ENCODE results near the gene MRPL36. TPM values are rescaled to one million over a fixed set of nuclear protein-coding genes. Genes with fewer than 3 reads are reported as not detected.

Gene MRPL36
- total RNA-seq, 4 donors from 2014 or later: 37.7 to 63.4 (median 46.7) TPM

DNA sequence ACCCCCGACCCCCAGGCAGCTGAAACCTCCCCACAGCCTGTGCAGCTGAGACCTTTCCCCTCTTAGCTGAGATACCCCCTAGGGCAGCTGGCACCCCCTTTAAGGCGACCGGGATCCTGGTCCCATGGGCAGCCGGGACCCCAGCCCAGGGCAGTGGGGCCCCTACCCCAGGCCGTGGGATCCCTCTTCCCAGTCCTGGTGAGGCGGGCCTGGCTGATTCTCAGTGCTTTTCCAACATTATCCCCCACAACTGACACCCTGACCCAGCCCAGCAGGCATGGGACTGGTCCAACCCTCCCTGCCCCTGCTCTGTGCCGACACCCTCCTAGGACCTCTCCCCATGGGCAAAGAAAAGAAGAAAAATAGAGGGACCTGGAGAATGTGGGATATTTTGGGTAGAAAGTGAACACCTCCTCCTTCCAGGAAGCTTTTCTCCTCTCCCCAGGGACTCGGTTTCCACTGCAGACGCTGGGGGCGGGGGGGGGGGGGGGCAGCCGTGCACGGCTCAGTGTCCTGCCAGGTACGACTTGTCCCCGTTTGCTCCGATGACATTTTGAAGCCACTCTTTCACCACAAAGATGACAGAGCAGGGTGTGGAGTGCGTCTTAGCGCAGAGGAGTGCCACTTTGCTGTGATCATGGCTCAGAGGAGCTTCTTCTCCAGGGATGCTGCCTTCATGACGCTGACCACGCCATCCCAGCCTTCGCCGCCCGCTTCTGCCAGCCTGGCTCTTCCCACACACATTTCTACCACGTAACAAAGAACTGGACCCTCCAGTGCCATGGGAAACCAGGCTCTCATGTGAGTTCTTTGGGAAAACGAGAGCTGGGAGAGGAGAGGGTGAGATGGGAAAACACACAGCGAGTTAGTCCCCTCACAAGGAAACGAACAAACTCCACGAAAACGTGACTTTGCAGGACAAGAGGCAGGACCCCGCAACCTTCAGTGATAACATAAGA lies 47.5 kb downstream of the MRPL36 start:
- Histone ChIP-seq H3K4me1 (no peaks in the 10 kb centered on the region), H3K9me3 (no peaks in the 10 kb centered on the region), H3K4me3 (no peak overlapping the region), H3K27ac (no peak overlapping the region), H3K36me3 (no peaks in the 10 kb centered on the region), H3K27me3 (peaks cover 64% of the 10 kb centered on the region)
- ATAC-seq: no peak
- 58 to 78% methylated on average over 6 to 7 of the region's 29 CpGs for WGBS, 2 donors (ENCODE audit: low coverage in 1 of 2)
- TF ChIP-seq POLR2AphosphoS5 (IDR thresholded peaks at IDR 0.05) (no peak), EP300 (IDR thresholded peaks at IDR 0.05) (no peak), POLR2A (IDR thresholded peaks at IDR 0.05) (no peak)
- TF ChIP-seq, protein P1, sequence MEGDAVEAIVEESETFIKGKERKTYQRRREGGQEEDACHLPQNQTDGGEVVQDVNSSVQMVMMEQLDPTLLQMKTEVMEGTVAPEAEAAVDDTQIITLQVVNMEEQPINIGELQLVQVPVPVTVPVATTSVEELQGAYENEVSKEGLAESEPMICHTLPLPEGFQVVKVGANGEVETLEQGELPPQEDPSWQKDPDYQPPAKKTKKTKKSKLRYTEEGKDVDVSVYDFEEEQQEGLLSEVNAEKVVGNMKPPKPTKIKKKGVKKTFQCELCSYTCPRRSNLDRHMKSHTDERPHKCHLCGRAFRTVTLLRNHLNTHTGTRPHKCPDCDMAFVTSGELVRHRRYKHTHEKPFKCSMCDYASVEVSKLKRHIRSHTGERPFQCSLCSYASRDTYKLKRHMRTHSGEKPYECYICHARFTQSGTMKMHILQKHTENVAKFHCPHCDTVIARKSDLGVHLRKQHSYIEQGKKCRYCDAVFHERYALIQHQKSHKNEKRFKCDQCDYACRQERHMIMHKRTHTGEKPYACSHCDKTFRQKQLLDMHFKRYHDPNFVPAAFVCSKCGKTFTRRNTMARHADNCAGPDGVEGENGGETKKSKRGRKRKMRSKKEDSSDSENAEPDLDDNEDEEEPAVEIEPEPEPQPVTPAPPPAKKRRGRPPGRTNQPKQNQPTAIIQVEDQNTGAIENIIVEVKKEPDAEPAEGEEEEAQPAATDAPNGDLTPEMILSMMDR (IDR thresholded peaks at IDR 0.05): no peak

DNA sequence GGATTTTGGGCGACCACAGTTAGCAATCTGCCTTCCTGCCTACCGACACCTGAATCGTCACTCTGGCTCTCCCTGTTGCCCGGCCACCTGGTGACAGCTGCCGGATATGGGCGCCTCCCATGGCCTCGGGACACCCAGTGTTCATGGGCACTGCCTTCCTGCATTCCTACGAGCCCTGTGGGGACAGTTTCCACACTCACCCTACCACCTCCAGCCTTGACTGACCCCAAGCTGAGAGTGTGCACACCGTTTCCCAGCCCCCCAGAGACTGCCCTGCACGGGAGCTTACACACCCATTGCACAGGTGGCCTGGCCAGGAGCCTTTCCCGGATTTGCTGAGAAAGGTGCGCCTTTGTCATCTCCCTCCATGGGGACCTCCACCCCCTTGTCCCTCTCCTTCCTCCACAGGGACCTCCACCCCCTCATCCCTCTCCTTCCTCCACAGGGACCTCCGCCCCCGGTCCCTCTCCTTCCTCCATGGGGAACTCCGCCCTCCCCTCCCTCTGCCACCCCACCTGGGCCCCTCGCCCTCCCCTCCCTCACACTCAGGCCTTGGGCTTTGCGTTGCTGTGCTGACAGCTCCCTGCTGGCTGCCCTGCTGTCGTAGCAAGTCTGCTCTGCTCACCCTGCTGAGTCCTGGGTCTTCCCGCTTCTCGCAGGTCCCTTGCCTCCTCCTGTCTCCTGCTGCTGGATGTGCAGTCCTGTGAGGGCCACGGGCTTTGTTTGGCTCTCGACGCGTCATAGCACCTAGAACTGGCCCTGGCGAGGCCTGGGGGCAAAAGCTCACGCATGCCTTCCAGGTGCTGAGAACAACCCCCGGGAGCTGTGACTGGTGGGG lies 48.4 kb downstream of the MRPL36 start:
- Histone ChIP-seq H3K4me1 (no peaks in the 10 kb centered on the region), H3K27ac (no peak overlapping the region), H3K4me3 (no peak overlapping the region), H3K27me3 (peaks cover 65% of the 10 kb centered on the region), H3K9me3 (no peaks in the 10 kb centered on the region), H3K36me3 (no peaks in the 10 kb centered on the region)
- 40 to 43% methylated on average over 3 to 9 of the region's 27 CpGs for WGBS, 2 donors (ENCODE audit: low coverage in 1 of 2)
- no peak for ATAC-seq
- no peak for TF ChIP-seq POLR2A (IDR thresholded peaks at IDR 0.05)
- no peak for TF ChIP-seq EP300 (IDR thresholded peaks at IDR 0.05)
- TF ChIP-seq, protein P1 (IDR thresholded peaks at IDR 0.05): no peak
- TF ChIP-seq POLR2AphosphoS5 (IDR thresholded peaks at IDR 0.05): no peak

- H3K36me3 ChIP-seq: no peaks in the 10 kb centered on the region
- no peaks in the 10 kb centered on the region for H3K4me1 ChIP-seq
- no peak overlapping the region for H3K4me3 ChIP-seq
- no peaks in the 10 kb centered on the region for H3K9me3 ChIP-seq
- H3K27ac ChIP-seq: no peak overlapping the region
- H3K27me3 ChIP-seq: peaks cover 68% of the 10 kb centered on the region
- WGBS, 2 donors (ENCODE audit: low coverage in 1 of 2): 74 to 84% methylated on average over 5 to 8 of the region's 17 CpGs
- no peak for ATAC-seq
- TF ChIP-seq EP300 (IDR thresholded peaks at IDR 0.05): no peak
- no peak for TF ChIP-seq POLR2AphosphoS5 (IDR thresholded peaks at IDR 0.05)
- TF ChIP-seq, protein P1 (IDR thresholded peaks at IDR 0.05): no peak
- TF ChIP-seq POLR2A (IDR thresholded peaks at IDR 0.05): no peak
These were observed 49.2 kb downstream of the MRPL36 start for GRCh38 chr5:1750469-1750868.

DNA sequence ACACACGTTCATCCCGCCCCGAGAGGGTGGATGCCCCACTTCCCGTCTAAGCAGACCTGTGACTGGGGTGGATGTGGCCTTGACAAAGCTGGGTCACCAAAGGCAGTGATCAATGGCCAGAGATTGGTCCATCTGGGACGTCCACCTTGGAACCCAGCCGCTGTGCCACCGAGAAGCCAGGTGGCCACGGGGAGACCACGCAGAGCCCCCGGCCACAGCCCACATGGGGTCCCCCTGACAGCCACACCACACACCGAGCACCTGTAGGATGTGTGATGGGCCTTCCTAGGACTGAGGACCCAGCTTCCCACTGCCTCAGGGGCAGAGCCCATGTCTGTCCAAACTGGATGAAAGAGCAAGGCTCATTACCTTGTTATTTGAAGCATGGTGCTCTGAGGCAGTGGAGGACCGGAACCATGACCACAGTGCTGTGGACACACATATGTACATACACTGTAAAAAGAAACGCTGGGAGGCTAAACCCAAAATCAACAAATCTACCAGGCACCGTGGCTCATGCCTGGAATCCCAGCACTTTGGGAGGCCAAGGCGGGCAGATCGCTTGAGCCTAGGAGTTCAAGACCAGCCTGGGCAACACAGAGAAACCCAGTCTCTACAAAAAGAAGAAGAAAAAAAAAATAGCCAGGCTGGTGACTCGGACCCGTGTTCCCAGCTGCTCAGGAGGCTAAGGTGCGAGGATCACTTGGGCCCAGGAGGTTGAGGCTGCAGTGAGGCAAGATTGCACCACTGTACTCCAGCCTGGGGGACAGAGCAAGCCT lies 50.1 kb downstream of the MRPL36 start:
- no peak overlapping the region for H3K4me3 ChIP-seq
- ATAC-seq: no peak
- no peak overlapping the region for H3K27ac ChIP-seq
- TF ChIP-seq POLR2AphosphoS5 (IDR thresholded peaks at IDR 0.05): no peak
- TF ChIP-seq EP300 (IDR thresholded peaks at IDR 0.05): no peak
- TF ChIP-seq, protein P1 (IDR thresholded peaks at IDR 0.05): no peak
- no peak for TF ChIP-seq POLR2A (IDR thresholded peaks at IDR 0.05)
- no peaks in the 10 kb centered on the region for H3K4me1 ChIP-seq
- H3K9me3 ChIP-seq: no peaks in the 10 kb centered on the region
- peaks cover 72% of the 10 kb centered on the region for H3K27me3 ChIP-seq
- H3K36me3 ChIP-seq: no peaks in the 10 kb centered on the region
- 85 to 96% methylated on average over 5 to 6 of the region's 19 CpGs for WGBS, 2 donors (ENCODE audit: low coverage in 1 of 2)

Data from gastroesophageal sphincter (tissue), 4 donors.